Body of pancreas (tissue), 4 donors: ENCODE measurements around the gene MAP3K21.

Source experiments
- CTCF ChIP-seq, 7 experiments: fragments of 450-650 bp in 4 of 7; fragments of 200-600 bp in 3 of 7; sonication (generic) in 3 of 7; IDR thresholded peaks; one replicate each; pipeline ENCODE4 v1.5.1; 2016 to 2019; ENCODE audit warnings: antibody characterized with exemption in 7 of 7
- POLR2A ChIP-seq, 3 donors: fragments of 450-650 bp; IDR thresholded peaks; one replicate each; pipeline ENCODE4 v1.6.1; 2016; ENCODE audit warnings: antibody characterized with exemption in 3 of 3, mild to moderate bottlenecking in 2 of 3

GRCh38 chr1:233366575-233366974, 39.1 kb downstream of the MAP3K21 start:
- TF ChIP-seq POLR2A (IDR thresholded peaks at IDR 0.05) (no peak), CTCF (IDR thresholded peaks at IDR 0.05) (no peak)
